ENCODE data around the gene CYP19A1.
A peak's percentile ranks its signal among the peaks of the same experiment; 100 is the strongest.

The CYP19A1 gene

GRCh38 chr15:51341366-51342226 is 3.2 kb upstream of the CYP19A1 start, which contains the start of gene GLDN:
Gene GLDN (plus strand): TSS chr15:51341655. CDS start chr15:51341685, 30 bp downstream.
- no peaks in the 10 kb centered on the region for H3K36me3 ChIP-seq (ENCODE audit: control insufficient read depth in 2 of 2, insufficient read depth in 1 of 2, low read length in 2 of 2)
- TF ChIP-seq ZBTB48 (tag by site-specific recombination; IDR thresholded peaks at IDR 0.05) (no peak), ZNF324 (tag by site-specific recombination; IDR thresholded peaks at IDR 0.05) (no peak), ZNF311 (tag by site-specific recombination; IDR thresholded peaks at IDR 0.05; ENCODE audit: borderline replicate concordance) (no peak), ZNF266 (tag by site-specific recombination; IDR thresholded peaks at IDR 0.05; ENCODE audit: low read depth) (no peak), ZNF596 (tag by site-specific recombination; IDR thresholded peaks at IDR 0.05) (no peak), ZBTB8A (tag by site-specific recombination; IDR thresholded peaks at IDR 0.05) (0 out of 2 replicates have a peak, but pooled peaks have one; percentile 10), GLIS1 (tag by site-specific recombination; IDR thresholded peaks at IDR 0.05) (no peak), ZNF48 (tag by site-specific recombination; IDR thresholded peaks at IDR 0.05) (no peak), ZNF169 (tag by site-specific recombination; IDR thresholded peaks at IDR 0.05) (no peak), ZNF155 (tag by site-specific recombination; IDR thresholded peaks at IDR 0.05) (no peak), ZNF404 (tag by site-specific recombination; IDR thresholded peaks at IDR 0.05) (no peak), ZNF202 (tag by site-specific recombination; IDR thresholded peaks at IDR 0.05; ENCODE audit: borderline replicate concordance) (no peak), ZNF792 (tag by site-specific recombination; IDR thresholded peaks at IDR 0.05) (no peak), ZNF146 (tag by site-specific recombination; IDR thresholded peaks at IDR 0.05) (no peak), ZNF10 (tag by site-specific recombination; IDR thresholded peaks at IDR 0.05) (peak; percentile 57; the same call in 1 of the 2 replicates), ZNF76 (tag by site-specific recombination; IDR thresholded peaks at IDR 0.05; ENCODE audit: borderline replicate concordance, low read depth) (no peak), AEBP2 (tag by site-specific recombination; IDR thresholded peaks at IDR 0.05; ENCODE audit: borderline replicate concordance) (no peak), ZNF23 (tag by site-specific recombination; IDR thresholded peaks at IDR 0.05; ENCODE audit: borderline replicate concordance) (no peak), ZFHX2 (tag by site-specific recombination; conservative IDR thresholded peaks at IDR 0.05) (peak; percentile 83), ZNF416 (tag by site-specific recombination; IDR thresholded peaks at IDR 0.05) (no peak), ZNF664 (tag by site-specific recombination; IDR thresholded peaks at IDR 0.05) (no peak), EGR2 (tag by site-specific recombination; IDR thresholded peaks at IDR 0.05; ENCODE audit: low read depth) (peak; percentile 78), ZNF121 (tag by site-specific recombination; IDR thresholded peaks at IDR 0.05) (no peak), ZNF629 (tag by site-specific recombination; IDR thresholded peaks at IDR 0.05) (no peak), KLF1 (tag by site-specific recombination; IDR thresholded peaks at IDR 0.05) (peak; percentile 73), ZNF707 (tag by site-specific recombination; IDR thresholded peaks at IDR 0.05) (no peak)
- TF ChIP-seq, protein P1, sequence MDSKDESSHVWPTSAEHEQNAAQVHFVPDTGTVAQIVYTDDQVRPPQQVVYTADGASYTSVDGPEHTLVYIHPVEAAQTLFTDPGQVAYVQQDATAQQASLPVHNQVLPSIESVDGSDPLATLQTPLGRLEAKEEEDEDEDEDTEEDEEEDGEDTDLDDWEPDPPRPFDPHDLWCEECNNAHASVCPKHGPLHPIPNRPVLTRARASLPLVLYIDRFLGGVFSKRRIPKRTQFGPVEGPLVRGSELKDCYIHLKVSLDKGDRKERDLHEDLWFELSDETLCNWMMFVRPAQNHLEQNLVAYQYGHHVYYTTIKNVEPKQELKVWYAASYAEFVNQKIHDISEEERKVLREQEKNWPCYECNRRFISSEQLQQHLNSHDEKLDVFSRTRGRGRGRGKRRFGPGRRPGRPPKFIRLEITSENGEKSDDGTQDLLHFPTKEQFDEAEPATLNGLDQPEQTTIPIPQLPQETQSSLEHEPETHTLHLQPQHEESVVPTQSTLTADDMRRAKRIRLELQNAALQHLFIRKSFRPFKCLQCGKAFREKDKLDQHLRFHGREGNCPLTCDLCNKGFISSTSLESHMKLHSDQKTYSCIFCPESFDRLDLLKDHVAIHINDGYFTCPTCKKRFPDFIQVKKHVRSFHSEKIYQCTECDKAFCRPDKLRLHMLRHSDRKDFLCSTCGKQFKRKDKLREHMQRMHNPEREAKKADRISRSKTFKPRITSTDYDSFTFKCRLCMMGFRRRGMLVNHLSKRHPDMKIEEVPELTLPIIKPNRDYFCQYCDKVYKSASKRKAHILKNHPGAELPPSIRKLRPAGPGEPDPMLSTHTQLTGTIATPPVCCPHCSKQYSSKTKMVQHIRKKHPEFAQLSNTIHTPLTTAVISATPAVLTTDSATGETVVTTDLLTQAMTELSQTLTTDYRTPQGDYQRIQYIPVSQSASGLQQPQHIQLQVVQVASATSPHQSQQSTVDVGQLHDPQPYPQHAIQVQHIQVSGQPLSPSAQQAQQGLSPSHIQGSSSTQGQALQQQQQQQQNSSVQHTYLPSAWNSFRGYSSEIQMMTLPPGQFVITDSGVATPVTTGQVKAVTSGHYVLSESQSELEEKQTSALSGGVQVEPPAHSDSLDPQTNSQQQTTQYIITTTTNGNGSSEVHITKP (tag by site-specific recombination; IDR thresholded peaks at IDR 0.05), result peak; percentile 58
- TF ChIP-seq, protein P2, sequence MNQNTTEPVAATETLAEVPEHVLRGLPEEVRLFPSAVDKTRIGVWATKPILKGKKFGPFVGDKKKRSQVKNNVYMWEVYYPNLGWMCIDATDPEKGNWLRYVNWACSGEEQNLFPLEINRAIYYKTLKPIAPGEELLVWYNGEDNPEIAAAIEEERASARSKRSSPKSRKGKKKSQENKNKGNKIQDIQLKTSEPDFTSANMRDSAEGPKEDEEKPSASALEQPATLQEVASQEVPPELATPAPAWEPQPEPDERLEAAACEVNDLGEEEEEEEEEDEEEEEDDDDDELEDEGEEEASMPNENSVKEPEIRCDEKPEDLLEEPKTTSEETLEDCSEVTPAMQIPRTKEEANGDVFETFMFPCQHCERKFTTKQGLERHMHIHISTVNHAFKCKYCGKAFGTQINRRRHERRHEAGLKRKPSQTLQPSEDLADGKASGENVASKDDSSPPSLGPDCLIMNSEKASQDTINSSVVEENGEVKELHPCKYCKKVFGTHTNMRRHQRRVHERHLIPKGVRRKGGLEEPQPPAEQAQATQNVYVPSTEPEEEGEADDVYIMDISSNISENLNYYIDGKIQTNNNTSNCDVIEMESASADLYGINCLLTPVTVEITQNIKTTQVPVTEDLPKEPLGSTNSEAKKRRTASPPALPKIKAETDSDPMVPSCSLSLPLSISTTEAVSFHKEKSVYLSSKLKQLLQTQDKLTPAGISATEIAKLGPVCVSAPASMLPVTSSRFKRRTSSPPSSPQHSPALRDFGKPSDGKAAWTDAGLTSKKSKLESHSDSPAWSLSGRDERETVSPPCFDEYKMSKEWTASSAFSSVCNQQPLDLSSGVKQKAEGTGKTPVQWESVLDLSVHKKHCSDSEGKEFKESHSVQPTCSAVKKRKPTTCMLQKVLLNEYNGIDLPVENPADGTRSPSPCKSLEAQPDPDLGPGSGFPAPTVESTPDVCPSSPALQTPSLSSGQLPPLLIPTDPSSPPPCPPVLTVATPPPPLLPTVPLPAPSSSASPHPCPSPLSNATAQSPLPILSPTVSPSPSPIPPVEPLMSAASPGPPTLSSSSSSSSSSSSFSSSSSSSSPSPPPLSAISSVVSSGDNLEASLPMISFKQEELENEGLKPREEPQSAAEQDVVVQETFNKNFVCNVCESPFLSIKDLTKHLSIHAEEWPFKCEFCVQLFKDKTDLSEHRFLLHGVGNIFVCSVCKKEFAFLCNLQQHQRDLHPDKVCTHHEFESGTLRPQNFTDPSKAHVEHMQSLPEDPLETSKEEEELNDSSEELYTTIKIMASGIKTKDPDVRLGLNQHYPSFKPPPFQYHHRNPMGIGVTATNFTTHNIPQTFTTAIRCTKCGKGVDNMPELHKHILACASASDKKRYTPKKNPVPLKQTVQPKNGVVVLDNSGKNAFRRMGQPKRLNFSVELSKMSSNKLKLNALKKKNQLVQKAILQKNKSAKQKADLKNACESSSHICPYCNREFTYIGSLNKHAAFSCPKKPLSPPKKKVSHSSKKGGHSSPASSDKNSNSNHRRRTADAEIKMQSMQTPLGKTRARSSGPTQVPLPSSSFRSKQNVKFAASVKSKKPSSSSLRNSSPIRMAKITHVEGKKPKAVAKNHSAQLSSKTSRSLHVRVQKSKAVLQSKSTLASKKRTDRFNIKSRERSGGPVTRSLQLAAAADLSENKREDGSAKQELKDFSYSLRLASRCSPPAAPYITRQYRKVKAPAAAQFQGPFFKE (tag by site-specific recombination; IDR thresholded peaks at IDR 0.05; ENCODE audit: borderline replicate concordance), result no peak

More at GRCh38 chr15:51341366-51342226, 3.2 kb upstream of the CYP19A1 start, which contains the start of gene GLDN:
- H3K27ac ChIP-seq (ENCODE audit: extremely low read depth, low read depth, low read length), result peak within 1 kb of the TSS; percentile 37; the same call in 1 of the 2 replicates
- peak within 1 kb of the TSS; percentile 32 for H3K4me3 ChIP-seq (ENCODE audit: low read depth, low read length)
- POLR2A ChIA-PET, result no interaction called here
- CTCF ChIA-PET, result no interaction called here
- H3K4me1 ChIP-seq (ENCODE audit: control insufficient read depth, insufficient read depth, low read length), result no peaks in the 10 kb centered on the region
- H3K9me3 ChIP-seq (ENCODE audit: control insufficient read depth, insufficient read depth, low read depth, low read length), result no peaks in the 10 kb centered on the region
